GM19351 (cell line): ENCODE data around the gene RGS19.
A peak's percentile ranks its signal among the peaks of the same experiment; 100 is the strongest.

Experiments
- ATAC-seq: cut with Tn5 transposase; IDR thresholded peaks from one replicate; pipeline ENCODE4 v1.9.1; 2021; ENCODE audit warnings: mild to moderate bottlenecking, moderate library complexity; ENCODE audit not compliant: unreplicated experiment

RGS19 gene

DNA sequence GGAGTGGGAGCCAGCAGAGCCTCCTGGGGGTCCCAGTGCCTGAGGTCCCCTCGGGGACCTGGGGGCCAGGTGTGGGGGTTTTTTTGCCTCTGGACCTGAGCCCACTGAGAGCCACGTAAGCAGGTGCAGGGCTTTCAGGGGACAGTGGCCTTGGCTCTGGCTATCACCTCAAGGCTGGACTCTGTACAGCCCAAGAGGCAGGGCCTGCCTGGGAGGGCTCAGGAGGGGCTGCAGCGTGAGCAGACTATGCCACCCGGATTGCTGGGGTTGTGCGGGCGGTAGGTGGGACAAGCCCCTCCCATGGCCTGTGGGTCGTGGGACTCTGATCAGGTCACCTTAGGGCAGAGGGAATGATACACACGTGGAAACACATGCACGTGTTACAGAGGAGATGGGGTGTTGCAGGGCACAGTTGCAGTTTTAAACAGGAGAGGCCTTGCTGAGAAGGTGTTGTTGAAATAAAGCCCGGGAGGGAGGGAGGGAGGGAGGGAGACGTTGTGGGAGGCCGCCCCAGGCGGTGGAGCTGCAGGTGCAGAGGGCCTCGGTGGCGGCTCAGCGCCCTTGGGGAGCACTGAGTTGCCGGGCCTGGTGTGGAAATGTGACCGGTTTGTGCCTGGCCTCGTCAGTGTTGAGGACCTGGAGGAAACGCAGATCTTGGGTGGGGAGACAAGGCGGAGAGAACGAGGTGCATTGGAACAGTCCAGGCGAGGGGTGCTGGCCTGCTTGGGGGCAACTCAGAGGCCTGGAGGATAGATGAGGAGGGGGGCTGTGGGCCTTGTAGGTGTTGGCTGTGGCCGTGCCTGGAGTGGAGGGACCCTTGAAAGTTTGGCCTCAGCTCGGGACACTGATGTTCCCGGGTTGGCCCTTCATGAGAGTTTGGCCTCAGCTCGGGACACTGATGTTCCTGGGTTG, 14.0 kb downstream of the RGS19 start:
- ATAC-seq: no peak

DNA sequence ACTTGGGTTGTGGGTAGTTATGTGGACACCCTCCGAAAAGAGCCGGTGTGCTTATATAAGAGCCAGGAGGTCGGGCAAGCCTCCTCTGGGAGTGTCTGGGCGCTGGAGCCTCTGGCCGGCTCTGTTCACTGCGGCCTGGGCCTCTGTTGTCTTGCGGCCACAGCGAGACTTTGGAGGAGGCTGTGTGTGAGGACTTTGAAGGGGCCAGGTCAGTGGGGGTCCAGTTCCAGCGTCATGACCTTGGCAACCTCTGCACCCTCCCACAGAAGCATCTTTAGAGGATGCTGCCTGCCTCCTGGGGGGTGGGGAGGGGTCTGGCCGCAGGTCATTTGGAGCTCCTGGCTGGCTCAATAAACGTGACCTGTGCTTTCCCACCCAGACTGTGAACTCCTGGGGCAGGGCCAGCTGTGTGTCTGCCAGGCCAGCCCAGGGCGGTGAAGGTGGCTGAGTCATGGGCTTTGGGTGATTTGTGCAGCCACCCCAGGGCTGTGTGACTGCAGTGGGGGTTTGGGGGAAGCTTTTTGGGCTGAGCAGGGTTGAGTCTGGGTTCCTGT, 15.1 kb downstream of the RGS19 start:
- ATAC-seq: no peak

DNA sequence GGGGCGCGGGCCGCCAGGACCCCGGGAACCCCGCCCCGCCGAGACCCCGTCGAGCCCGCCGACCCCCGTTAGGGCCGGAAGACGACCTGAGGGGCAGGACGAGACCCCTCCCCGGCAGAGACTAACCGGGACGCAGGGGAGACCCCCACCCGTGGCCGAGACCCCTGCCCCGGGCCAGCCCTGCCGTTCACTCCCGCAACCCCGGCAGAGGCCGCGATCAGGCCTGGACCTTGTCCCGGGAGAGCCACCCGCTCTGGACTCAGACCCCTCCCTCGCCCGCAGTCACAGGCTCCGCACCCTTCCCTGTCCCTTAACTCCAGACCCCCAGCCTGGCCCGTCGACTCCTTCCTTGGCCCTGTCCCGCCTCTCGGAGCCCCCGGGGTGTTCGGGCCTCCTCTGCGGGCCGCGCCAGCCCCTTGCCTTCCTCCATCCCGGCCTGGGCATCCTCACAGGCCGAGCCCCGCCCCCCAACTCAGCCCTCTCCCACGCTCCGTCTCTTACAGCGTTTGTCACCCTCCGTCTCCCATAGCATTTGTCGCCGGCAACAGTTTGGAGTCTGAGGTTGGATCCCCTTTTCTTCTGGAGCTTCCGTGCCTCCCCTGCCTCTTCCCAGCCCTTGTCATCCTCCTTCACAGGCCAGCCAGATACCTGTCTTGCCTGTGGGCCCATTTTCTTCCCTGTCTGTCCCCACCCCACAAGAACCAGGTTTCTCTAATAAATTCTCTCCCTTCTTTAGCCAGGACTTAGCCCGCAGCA, 15.8 kb downstream of the RGS19 start:
- ATAC-seq: no peak

DNA sequence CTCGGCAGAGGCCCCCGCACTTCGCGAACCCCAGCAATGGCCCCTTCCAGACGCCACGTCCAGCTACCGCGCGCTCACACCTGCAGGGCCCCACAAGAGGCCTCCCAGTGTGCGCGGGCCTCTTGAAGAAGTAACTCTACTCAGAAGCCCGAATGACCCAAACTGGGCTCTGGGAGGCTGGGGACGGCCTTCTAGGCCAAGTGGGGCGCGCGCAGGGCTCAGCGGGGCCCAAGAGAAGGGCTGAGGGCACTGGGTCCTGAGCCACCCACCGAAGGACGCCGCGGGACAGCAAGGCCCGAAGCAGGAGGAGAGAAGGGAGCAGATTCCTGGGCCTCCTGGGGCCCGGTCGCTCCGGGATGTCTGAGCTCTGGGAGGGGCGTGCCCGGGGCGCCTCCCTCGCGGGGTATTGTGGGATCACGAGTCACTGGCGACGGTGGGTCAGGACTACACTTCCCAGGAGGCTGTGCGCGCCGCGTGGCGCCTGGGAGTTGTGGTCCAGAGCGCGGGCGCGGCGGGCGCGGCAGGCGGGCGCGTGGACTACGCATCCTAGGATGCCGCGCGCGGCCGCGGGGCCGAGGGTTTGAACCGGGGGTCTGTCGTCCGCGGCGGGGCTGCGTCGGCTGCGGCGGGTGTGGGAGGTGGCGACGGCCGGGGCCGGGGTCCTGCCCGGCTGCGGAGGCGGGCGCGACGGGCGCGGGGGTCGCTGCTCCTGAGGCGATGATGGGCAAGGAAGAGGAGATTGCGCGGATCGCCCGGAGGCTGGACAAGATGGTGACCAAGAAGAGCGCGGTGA, 16.5 kb downstream of the RGS19 start, which contains the start of gene TCEA2:
Gene TCEA2, plus strand, starts transcription at position 603 of the 793 bp plus-strand sequence. Its CDS starts 115 bp downstream, at position 718.
- peak; percentile 76 for ATAC-seq

- ATAC-seq: no peak
These were observed 17.1 kb downstream of the RGS19 start for GRCh38 chr20:64062276-64062595.

DNA sequence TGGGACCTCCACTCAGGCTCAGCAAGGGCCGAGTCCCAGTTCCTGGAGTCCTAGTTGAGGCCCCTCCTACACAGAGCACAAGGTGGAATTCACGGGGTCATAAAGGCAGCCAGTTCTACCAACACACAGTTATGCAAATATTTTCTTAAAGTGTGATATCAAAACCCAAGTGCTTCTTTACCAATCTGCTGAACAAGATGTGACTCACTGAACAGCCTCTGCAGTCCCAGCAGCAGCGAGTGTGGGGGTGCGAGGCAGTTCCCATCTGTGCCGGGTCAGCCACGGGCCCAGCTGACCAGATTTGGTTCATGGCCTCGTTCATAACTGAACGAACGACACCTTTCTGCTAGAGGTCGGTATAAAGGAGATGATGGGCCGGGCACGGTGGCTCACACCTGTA, 20.8 kb downstream of the RGS19 start:
- ATAC-seq: no peak

DNA sequence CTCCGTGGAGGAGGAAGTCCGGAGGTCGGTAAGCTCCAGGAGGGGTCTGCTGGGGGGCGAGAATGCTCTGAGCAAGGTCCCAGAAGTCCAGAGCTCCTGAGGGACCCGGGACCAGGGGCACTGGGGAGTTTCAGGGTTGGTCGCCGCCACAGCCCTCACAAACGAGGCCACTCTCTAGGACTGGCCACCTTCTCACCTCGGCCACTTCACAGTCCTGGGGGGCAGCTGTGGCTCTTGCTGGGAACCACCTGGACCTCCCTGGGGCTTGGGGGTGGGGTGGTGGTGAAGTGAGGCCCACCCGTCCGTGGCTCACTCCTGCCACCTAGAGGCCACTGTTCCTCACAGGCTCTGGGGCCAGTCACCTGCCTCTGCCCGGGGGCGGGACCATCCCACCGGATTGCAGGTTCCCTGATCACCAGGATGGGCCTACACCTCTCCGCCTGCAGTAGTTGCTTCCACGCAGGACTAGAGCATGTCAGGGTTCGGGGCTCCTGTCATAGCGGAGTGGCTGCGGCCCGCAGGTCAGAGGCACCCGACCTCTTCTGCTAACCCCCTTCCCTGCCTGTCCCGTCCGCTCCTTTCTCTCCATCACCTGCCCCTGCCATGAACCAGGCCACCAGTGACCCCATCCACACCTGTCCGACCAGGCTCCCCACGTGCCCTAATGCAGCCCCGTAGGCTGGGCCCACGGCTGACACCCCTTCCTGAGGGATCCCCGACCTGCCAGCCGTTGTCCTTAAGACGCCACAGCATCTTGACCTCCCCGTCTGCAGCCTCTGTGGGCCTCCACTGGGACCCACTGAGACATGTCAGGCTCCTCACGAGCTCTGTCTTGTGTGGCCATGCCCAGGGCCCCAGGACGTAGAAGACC, 21.5 kb downstream of the RGS19 start:
- no peak for ATAC-seq

DNA sequence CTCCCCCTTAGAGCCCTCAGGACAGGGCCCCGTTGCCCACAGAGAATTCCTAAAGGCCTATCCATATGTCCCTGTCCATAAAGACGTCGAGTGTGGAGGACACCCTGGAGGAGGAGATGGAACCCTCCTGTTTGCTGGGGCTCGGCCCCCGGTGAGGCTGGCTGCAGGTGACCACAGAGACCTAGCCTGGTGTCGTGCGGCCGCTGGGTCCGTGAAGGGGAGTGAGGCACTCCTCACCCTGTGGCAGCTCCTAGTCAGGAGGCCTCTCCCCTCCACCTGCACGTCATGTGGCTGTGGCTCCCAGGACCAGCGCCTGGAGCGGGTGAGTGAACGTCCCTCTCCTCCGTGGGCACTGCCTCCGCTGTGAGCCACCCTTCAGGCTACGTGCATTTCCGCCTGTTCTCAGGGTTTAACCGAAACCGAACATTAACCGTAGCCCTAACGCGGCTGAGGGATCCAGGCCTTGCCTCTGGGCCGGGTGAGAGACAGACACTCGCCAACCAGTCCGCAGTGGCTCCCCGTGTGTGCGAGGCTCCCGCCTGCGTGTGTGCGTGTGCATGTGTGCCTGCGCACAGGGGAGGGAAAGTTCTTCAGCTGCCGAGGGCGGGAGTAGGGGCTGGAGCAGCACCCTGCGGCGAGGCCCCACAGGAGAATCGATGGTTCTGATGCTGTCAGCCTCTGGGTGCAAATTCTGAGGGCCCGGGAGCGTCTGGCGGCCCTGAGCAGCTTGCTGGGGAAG, 22.3 kb downstream of the RGS19 start:
- ATAC-seq: no peak

GRCh38 chr20:64056639-64056888, 22.8 kb downstream of the RGS19 start:
- no peak for ATAC-seq

DNA sequence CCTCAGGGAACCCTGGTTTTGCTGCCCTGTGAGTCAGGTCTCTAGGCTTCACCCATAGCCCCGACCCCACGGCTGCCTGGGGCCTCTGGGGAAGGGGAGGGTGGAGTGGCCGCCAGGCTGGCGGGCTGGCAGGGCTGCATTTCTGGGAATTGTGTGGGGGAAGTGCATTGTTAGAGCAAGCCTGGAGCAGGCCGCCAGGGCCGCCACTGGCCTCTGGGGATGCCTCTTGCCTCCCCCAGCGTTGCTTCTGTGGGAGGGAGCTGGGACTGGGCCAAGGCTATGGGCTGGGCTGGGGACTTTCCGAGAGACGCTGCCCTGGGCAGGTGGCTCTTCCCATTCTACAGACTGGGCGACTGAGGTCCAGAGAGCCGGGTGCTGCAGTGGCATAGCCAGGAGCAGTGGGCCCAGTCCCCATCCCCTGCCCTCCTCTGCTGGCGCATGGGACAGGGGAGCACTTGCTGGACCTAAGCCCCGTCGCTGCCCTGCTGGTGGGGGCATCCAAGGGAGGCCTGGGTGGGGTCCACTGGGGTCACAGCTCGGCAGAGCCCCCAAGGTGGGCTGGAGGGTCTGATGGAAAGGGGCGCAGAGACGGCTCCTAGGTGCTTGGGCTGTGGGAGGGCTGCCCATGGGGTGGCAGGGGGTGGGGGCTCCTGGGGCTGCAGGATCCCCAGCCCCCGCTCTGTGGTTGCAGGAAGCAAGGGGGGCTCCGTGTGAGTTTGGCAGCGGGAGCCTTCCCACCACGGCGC, 23.3 kb downstream of the RGS19 start:
- ATAC-seq: no peak

DNA sequence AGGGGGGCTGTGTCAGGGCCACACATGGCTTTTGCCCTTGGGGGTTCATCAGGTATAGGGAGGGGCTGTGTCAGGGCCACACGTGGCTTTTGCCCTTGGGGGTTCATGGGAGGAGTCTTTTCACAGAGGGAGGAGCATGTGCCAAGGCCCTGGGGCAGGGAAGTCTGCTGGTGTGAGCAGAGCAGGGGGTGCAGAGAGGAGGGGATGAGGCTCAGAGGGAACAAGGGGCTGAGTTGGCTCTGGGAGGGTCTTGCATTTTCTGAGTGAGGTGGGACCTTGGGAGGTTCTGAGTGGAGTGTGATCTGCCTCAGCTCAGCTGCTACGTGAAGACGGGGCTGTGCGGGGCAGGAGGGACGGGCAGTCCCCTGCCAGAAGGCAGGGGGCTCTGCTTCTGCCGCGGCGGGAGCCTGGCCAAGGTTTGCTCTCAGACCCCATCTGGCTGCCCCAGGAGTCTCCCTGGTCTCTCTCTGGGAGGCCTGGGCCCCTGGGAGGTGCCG, 23.9 kb downstream of the RGS19 start:
- ATAC-seq: no peak

DNA sequence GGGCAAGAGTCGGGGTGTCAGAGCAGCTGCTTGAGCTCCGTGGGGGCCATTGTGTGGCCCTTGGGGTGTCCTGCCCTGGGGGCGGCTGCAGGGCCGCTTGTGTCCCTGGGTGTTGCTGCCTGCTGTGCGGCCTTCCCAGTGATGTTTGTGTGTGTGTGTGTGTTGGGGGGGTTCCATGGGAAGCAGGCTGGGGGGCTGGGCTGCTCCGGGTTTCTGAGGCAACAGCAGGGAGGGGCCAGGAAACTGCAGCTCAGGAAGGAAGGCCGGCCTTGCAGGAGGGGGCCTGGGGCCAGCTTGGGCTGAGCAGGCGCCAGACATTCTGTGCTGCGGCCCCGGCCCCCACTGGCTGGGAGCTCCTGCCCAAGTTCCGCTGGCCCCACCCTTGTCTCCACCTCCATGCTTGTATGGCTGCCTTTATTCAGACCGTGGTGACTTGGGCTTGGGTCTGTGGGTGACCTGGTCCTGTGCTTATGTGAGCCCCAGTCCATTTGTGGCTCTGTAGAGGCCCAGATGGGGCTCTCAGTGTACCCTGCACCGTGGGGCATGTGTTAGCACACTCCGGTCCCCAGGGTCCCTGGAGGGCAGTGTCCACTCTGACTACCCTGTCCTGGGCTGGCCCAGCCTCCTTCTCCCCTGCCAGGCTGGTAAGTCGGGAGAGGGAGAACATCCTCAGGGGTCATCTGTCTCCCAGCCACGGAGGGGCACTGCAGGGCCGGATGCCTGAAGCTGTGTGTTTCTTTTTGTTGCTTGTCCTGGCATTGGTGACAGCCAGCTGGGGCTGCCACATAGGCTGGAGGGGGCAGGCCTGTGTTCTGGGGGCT, 25.3 kb downstream of the RGS19 start:
- ATAC-seq: no peak

DNA sequence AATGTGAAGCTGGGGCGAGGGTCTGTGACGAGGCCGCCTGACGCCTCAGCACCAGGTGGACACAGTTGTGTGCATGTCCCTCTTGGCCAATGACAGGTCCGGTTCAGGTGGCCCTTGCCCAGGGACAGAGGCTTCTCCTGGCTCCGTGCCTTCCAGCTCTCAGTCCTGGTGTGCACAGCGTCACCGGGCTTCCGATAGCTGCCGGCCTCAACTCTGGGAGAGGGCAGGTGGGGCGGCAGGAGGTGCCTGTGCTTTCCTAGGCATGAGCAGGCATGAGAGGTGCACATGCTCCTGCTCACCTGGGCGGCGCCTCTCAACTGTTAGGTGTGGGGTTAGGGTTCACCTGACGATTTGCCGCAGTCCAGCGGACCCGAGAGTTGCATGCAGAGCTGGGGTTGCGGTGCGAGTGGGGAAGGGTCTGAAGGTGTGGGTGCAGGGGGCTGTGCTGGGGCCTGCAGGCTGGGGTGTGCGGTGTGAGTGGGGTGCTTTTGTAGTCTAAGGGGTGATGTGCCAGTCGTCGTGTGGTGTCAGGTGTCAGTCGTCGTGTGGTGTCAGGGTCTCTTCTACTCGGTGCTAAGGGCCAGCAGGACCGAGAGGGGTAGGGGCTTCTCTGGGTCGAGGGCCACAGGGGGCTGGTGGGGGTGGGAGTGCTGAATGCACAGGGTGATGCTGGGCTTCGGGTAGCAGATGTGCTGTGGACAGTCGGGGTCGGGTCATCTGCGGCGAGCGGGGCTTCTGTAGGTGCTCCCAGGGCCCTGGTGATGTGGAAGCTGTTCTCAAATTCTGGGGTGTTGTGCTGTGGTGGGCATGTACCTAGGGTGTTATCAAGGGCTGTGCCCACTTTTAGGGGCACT, 26.1 kb downstream of the RGS19 start:
- no peak for ATAC-seq

GRCh38 chr20:64052326-64052722, 27.0 kb downstream of the RGS19 start:
- ATAC-seq: no peak

- ATAC-seq: no peak
These were observed 27.6 kb downstream of the RGS19 start for GRCh38 chr20:64051561-64052325.

DNA sequence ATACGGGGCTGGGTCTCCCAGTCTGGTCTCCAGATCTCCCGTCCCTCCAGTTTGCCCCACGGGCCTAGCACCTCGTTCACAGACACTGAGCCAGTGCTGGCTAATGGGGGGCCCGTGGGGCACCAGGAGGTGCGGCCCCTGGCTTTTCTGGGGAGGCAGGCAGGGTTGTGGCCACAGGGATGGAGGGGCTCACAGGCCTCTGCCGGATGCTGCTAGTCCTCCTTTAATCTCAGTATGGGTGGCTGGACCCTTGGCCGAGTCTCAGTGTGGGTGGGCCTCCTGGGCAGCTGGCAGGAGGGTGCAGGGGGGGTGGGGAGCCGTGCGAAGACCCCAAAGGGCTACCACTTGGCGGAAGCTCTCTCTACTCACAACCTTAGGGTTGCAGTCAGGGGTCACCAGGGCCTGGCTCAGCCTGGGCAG, 28.3 kb downstream of the RGS19 start:
- ATAC-seq: no peak
